Endothelial cell of hepatic sinusoid (primary cell): ENCODE measurements around the gene RBPJL.

Experiments
- in situ Hi-C: cut with HindIII; loops from 2 replicates; pipeline ENCODE4 v1.10.0; 2017; ENCODE audit warnings: low sequenced_read_pairs

Gene RBPJL

GRCh38 chr20:45316150-45317080, 9.8 kb downstream of the RBPJL start:
- in situ Hi-C loops: loop anchor here (5.0 to 10.0 kb wide), 2 partner anchors 141 to 458 kb away; no protein-coding TSS in a partner anchor

- in situ Hi-C loops: loop anchor here (5.0 to 10.0 kb wide), 2 partner anchors 139 to 457 kb away; no protein-coding TSS in a partner anchor
Observed at GRCh38 chr20:45317826-45318225, 11.2 kb downstream of the RBPJL start.

- in situ Hi-C loops: loop anchor here (5.0 to 10.0 kb wide), 2 partner anchors 139 to 456 kb away; no protein-coding TSS in a partner anchor
Observed at GRCh38 chr20:45318386-45318939, 11.8 kb downstream of the RBPJL start.

- in situ Hi-C loops: loop anchor here (5.0 to 10.0 kb wide), 2 partner anchors 138 to 456 kb away; no protein-coding TSS in a partner anchor
Observed at GRCh38 chr20:45318948-45319347, 12.3 kb downstream of the RBPJL start.

- in situ Hi-C loops: no loop called here
Observed at GRCh38 chr20:45320948-45321595, 14.4 kb downstream of the RBPJL start.

GRCh38 chr20:45322952-45323383, 16.3 kb downstream of the RBPJL start:
- in situ Hi-C loops: no loop called here

- in situ Hi-C loops: no loop called here
Observed at GRCh38 chr20:45323731-45324130, 17.1 kb downstream of the RBPJL start.

GRCh38 chr20:45325371-45325770, 18.7 kb downstream of the RBPJL start:
- in situ Hi-C loops: loop anchor here (5.0 kb wide), 2 partner anchors 33 to 67 kb away; no protein-coding TSS in a partner anchor

- in situ Hi-C loops: loop anchor here (5.0 kb wide), 2 partner anchors 36 to 64 kb away; no protein-coding TSS in a partner anchor
Observed at GRCh38 chr20:45328451-45328850, 21.8 kb downstream of the RBPJL start.

GRCh38 chr20:45329497-45330319, 23.1 kb downstream of the RBPJL start:
- in situ Hi-C loops: loop anchor here (5.0 kb wide), 2 partner anchors 37 to 63 kb away; no protein-coding TSS in a partner anchor

GRCh38 chr20:45330476-45330875, 23.8 kb downstream of the RBPJL start:
- in situ Hi-C loops: no loop called here

GRCh38 chr20:45336530-45337366, 30.1 kb downstream of the RBPJL start:
- in situ Hi-C loops: no loop called here

- in situ Hi-C loops: no loop called here
Observed at GRCh38 chr20:45337367-45338120, 30.9 kb downstream of the RBPJL start.

- in situ Hi-C loops: no loop called here
Observed at GRCh38 chr20:45338121-45339030, 31.7 kb downstream of the RBPJL start.

- in situ Hi-C loops: no loop called here
Observed at GRCh38 chr20:45339084-45339483, 32.4 kb downstream of the RBPJL start.

GRCh38 chr20:45339799-45340198, 33.2 kb downstream of the RBPJL start:
- in situ Hi-C loops: no loop called here

GRCh38 chr20:45340236-45340847, 33.7 kb downstream of the RBPJL start:
- in situ Hi-C loops: no loop called here
